ENCODE measurements around the gene OOSP4A.
A peak's percentile ranks its signal among the peaks of the same experiment; 100 is the strongest.

Gene OOSP4A

DNA sequence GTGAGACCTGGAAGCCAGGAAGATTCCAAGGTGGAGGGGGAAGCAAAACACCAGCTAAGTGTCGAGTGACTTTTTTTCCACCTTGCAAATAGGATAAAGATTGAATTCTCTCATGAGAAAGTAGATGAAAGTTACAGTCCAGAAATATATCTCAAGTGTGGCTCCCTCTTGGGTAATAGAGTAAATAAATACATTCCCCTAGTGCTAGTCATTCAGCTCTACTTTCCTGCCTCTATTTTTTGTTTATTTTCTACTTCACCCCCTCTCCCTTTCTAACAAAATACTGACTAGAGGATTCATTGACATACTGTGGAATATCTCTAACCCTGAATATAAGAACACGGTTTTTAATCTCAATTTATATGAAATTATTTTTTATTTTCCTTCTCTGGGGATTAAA lies 34.0 kb downstream of the OOSP4A start:
- TF ChIP-seq, protein P1, sequence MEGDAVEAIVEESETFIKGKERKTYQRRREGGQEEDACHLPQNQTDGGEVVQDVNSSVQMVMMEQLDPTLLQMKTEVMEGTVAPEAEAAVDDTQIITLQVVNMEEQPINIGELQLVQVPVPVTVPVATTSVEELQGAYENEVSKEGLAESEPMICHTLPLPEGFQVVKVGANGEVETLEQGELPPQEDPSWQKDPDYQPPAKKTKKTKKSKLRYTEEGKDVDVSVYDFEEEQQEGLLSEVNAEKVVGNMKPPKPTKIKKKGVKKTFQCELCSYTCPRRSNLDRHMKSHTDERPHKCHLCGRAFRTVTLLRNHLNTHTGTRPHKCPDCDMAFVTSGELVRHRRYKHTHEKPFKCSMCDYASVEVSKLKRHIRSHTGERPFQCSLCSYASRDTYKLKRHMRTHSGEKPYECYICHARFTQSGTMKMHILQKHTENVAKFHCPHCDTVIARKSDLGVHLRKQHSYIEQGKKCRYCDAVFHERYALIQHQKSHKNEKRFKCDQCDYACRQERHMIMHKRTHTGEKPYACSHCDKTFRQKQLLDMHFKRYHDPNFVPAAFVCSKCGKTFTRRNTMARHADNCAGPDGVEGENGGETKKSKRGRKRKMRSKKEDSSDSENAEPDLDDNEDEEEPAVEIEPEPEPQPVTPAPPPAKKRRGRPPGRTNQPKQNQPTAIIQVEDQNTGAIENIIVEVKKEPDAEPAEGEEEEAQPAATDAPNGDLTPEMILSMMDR (IDR thresholded peaks at IDR 0.05; ENCODE audit: low read depth, low read length), result no peak
- Histone ChIP-seq H3K9me3 (ENCODE audit: severe bottlenecking) (no peaks in the 10 kb centered on the region), H3K27ac (no peak overlapping the region), H3K36me3 (no peaks in the 10 kb centered on the region), H3K4me3 (ENCODE audit: low read depth, low read length) (no peak overlapping the region), H3K27me3 (ENCODE audit: insufficient read depth, low read depth, severe bottlenecking) (no peaks in the 10 kb centered on the region)
- no peak for DNase-seq

DNA sequence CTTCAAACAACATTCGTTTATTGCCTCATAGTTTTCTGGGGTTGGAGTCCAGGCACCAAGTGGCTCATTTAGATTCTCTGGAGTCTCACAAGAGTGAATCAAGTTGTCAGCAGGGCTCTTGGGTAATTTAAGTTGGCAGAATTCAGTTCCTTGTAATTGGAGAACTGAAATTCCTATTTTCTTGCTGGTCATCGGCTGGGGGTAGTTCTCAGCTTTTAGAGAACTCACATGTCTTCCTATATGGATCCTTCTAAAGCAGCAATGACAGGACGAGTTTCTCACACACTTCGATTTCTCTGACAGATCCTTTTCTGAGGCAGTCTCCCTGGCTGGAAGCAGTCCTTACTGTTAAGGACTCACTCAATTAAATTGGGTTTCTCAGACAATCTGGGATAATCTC lies 35.9 kb downstream of the OOSP4A start:
- peak; percentile 76 for DNase-seq
- Histone ChIP-seq H3K4me3 (ENCODE audit: low read depth, low read length) (no peak overlapping the region), H3K27me3 (ENCODE audit: insufficient read depth, low read depth, severe bottlenecking) (no peaks in the 10 kb centered on the region), H3K36me3 (no peaks in the 10 kb centered on the region), H3K9me3 (ENCODE audit: severe bottlenecking) (no peaks in the 10 kb centered on the region), H3K27ac (peak overlapping the region; percentile 23)
- TF ChIP-seq, protein P1 (IDR thresholded peaks at IDR 0.05; ENCODE audit: low read depth, low read length), result no peak

DNA sequence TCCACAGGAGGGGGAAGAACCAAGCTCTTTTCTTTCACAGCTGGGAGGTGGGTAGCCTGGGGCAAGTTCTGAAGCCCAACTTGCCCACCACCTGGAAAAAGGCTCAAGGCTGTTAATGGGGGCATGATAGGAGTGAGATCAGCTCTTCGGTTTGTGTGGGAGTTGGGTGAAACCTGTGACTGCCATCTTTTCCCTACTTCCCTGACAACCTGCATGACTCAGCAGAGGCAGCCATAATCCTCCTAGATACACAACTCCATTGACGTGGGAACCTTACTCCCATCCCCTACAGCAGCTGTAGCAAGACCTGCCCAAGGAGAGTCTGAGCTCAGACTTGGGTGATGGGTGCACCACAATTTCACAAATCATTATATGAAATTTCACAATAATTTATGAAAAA lies 39.9 kb downstream of the OOSP4A start:
- Histone ChIP-seq H3K9me3 (ENCODE audit: severe bottlenecking) (no peaks in the 10 kb centered on the region), H3K36me3 (no peaks in the 10 kb centered on the region), H3K27me3 (ENCODE audit: insufficient read depth, low read depth, severe bottlenecking) (no peaks in the 10 kb centered on the region), H3K4me3 (ENCODE audit: low read depth, low read length) (no peak overlapping the region), H3K27ac (no peak overlapping the region)
- no peak for DNase-seq
- TF ChIP-seq, protein P1 (IDR thresholded peaks at IDR 0.05; ENCODE audit: low read depth, low read length), result no peak

DNA sequence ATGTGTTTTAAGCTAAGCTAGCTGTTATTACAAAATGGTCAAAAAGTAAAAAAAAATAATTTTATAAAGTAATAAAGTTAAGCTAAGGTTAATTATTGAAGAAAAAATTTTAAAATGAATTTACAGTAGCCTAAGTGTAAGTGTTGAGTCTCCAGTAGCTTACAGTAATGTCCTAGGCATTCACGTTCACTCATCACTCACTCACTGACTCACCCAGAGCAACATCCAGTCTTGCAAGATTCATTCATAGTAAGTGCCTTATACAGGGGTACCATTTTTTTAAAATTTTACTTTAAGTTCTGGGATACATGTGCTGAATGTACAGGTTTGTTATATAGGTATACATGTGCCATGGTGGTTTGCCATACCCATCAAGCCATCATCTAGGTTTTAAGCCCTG lies 41.5 kb downstream of the OOSP4A start:
- Histone ChIP-seq H3K27me3 (ENCODE audit: insufficient read depth, low read depth, severe bottlenecking) (no peaks in the 10 kb centered on the region), H3K27ac (no peak overlapping the region), H3K9me3 (ENCODE audit: severe bottlenecking) (no peaks in the 10 kb centered on the region), H3K4me3 (ENCODE audit: low read depth, low read length) (no peak overlapping the region), H3K36me3 (no peaks in the 10 kb centered on the region)
- TF ChIP-seq, protein P1 (IDR thresholded peaks at IDR 0.05; ENCODE audit: low read depth, low read length), result no peak
- no peak for DNase-seq

DNA sequence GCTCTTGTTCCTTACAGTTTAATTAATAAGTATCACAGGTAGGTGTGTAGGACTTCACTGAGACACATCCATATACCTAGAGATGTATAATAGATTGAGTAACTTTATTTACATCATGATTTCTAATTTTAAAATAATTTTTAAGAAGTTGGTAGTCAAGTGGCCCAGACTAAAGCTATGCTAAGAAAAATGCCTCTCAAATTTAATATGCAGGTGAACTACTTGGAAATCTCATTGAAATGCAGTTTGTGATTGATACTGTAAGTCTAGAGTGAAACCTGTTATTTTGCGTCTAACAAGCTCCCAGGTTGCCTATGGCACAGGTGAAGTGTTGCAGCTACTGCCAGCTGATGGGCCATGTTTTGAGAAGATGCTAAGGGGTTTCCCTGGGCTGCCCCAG lies 53.0 kb downstream of the OOSP4A start, which contains the start of gene OOSP4B:
OOSP4B (plus strand) TSS at position 301 of the 400 bp plus-strand sequence.
- Histone ChIP-seq H3K27ac (no peak within 1 kb of the TSS), H3K27me3 (ENCODE audit: insufficient read depth, low read depth, severe bottlenecking) (no peaks in the 10 kb centered on the region), H3K9me3 (ENCODE audit: severe bottlenecking) (peaks cover 2% of the 10 kb centered on the region), H3K36me3 (no peaks in the 10 kb centered on the region), H3K4me3 (ENCODE audit: low read depth, low read length) (no peak within 1 kb of the TSS)
- TF ChIP-seq, protein P1 (IDR thresholded peaks at IDR 0.05; ENCODE audit: low read depth, low read length), result no peak
- no peak for DNase-seq

DNA sequence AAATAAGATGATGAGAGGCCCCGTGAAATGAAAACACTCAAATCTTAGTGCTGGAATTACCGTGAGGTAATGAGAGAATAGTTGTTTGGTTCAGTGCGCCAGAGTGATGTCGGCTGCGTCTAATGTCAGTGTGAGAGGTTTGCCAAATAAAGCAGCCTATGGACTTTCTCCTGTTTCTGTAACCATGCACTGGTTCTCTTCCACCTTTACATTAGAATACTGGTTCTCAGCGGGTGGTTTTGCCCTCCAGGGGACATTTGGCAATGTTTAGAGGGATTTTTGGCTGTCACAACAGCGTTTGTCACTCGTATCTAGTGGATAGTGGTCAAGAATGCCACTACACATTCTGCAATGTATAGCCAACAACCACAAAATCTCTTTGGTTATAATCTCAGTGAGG lies 54.2 kb downstream of the OOSP4A start:
- H3K9me3 ChIP-seq (ENCODE audit: severe bottlenecking), result peaks cover 2% of the 10 kb centered on the region
- no peak for DNase-seq
- no peaks in the 10 kb centered on the region for H3K27me3 ChIP-seq (ENCODE audit: insufficient read depth, low read depth, severe bottlenecking)
- no peak overlapping the region for H3K4me3 ChIP-seq (ENCODE audit: low read depth, low read length)
- no peak overlapping the region for H3K27ac ChIP-seq
- no peaks in the 10 kb centered on the region for H3K36me3 ChIP-seq
- TF ChIP-seq, protein P1 (IDR thresholded peaks at IDR 0.05; ENCODE audit: low read depth, low read length), result no peak

Data from WERI-Rb-1 (cell line).